ENCODE data around the gene CFTR.

CFTR gene

DNA sequence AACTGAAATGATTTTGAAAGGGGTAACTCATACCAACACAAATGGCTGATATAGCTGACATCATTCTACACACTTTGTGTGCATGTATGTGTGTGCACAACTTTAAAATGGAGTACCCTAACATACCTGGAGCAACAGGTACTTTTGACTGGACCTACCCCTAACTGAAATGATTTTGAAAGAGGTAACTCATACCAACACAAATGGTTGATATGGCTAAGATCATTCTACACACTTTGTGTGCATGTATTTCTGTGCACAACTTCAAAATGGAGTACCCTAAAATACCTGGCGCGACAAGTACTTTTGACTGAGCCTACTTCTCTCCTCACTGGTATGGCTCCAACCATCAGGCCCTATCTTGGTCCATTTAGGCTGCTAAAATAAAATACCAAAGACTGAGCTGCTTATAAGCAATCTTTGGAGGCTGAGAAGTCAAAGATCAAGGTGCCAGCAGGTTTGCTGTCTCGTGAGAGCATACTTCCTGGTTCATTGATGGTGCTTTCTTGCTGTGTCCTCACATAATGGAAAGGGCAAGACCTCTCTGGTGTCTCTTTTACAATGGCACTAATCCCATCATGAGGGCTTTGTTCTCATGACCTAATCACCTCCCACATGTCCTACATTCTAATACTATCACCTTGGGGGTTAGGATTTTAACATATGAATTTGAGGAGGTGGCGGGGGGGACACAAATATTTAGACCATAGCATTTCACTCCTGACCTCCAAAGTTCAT is 173.3 kb downstream of the CFTR start:
- DNase-seq (ENCODE audit: low spot score): no peak

DNA sequence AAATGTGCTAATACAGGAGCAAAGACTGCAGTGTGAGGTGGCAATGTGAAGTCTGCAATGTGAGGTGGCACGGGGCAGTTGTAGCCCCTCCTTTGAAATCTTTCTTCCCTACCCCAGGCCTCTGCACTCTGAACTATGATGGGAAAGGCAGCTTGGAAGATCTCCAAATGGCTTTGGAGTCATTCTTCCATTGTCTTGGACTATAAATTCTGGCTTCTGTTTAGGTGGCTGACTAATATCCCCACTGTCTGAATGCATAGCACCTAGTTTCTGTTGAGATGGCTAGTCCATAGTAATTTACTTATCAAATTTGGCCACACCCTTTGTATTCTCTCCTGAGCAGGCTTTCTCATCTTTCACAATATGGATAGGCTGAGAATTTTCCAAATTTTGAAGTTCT is 175.0 kb downstream of the CFTR start:
- no peak for DNase-seq (ENCODE audit: low spot score)

DNA sequence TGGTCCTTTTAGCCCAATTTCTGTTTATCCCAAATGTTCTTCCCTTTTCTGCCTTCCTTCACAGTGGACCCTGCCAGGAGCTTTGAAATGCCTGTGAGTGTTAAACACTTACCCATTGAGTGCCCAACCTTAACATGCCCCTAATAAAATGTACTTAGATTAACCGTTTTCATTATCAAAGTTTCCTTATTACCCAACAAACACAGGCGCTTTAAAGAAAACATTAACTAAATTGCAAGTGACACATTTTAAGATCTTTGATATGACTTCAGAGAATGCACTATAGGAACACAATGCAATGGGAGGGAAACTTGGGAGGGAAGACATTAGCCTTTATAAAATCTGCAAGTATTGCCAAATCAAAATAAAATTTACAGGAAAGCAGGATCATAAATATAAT is 177.0 kb downstream of the CFTR start:
- no peak for DNase-seq (ENCODE audit: low spot score)

DNA sequence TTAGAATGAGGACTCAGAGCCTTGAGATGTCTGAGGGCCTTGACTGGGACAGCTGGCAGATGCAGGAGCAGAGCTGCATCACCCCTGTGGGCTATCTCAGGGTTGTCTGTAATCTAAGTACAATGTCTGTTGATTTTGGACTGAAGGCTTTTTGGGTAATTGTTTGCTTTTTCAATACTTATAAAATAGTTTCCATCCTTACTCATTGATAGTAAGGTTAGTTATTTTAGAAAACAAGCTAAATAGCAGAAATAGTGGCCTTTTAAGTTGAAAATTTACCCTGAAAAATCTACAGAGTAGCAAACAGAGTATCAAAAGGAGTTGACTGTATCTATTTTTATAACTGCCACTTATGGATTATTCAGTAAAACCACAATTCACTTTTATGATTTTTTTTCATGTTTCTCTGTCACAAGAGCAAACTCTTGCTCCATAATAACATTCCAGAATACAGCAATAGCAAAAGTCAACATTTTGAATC is 179.7 kb downstream of the CFTR start:
- DNase-seq (ENCODE audit: low spot score): no peak

DNA sequence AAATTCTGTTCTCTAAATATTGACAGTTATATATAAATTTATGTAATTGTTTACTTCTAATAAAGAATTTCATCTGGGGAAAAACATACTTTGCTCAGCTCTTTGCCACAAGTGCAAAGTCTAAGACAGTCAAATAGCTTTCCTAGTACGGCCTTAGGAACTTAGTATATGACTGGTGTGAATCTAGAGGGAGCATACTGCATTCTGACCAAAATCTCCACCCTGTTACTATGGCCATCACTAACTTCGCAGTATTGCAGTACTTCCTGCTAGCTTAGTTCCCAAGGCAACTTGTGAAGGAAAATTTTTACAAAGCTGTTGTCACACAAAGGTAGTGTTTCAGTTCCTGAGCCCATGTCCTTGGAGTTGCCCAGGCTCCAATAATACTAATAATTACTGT is 181.5 kb downstream of the CFTR start:
- DNase-seq (ENCODE audit: low spot score): no peak

DNA sequence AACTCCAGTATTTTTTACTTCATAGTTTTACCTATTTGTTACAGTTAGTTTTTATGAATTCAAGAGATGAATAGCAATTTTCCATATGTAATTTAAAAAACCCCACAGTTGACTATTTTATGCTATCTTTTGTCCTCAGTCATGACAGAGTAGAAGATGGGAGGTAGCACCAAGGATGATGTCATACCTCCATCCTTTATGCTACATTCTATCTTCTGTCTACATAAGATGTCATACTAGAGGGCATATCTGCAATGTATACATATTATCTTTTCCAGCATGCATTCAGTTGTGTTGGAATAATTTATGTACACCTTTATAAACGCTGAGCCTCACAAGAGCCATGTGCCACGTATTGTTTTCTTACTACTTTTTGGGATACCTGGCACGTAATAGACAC is 184.2 kb downstream of the CFTR start:
- no peak for DNase-seq (ENCODE audit: low spot score)

DNA sequence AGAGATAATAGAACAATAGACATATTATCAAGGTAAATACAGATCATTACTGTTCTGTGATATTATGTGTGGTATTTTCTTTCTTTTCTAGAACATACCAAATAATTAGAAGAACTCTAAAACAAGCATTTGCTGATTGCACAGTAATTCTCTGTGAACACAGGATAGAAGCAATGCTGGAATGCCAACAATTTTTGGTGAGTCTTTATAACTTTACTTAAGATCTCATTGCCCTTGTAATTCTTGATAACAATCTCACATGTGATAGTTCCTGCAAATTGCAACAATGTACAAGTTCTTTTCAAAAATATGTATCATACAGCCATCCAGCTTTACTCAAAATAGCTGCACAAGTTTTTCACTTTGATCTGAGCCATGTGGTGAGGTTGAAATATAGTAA is 185.5 kb downstream of the CFTR start:
- no peak for DNase-seq (ENCODE audit: low spot score)

DNA sequence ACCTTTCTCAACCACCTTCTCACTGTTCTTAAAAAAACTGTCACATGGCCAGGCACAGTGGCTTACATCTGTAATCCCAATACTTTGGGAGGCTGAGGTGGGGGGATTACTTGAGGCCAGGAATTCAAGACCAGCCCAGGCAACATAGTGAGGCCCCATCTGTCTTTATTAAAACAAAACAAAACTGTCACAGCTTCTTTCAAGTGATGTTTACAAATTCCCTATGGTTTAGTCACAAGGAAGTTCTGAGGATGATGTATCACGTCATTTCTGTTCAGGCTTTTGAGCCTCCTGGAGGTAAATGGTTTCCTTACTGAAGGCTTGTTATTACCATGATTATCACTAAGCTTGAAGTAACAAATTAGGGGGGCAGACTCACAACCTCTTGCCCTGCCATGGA is 186.2 kb downstream of the CFTR start:
- no peak for DNase-seq (ENCODE audit: low spot score)

DNA sequence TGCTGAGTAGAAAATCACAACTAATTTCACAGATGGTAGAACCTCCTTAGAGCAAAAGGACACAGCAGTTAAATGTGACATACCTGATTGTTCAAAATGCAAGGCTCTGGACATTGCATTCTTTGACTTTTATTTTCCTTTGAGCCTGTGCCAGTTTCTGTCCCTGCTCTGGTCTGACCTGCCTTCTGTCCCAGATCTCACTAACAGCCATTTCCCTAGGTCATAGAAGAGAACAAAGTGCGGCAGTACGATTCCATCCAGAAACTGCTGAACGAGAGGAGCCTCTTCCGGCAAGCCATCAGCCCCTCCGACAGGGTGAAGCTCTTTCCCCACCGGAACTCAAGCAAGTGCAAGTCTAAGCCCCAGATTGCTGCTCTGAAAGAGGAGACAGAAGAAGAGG is 186.9 kb downstream of the CFTR start:
- DNase-seq (ENCODE audit: low spot score): no peak

DNA sequence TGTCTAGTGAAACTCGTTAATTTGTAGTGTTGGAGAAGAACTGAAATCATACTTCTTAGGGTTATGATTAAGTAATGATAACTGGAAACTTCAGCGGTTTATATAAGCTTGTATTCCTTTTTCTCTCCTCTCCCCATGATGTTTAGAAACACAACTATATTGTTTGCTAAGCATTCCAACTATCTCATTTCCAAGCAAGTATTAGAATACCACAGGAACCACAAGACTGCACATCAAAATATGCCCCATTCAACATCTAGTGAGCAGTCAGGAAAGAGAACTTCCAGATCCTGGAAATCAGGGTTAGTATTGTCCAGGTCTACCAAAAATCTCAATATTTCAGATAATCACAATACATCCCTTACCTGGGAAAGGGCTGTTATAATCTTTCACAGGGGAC is 187.6 kb downstream of the CFTR start:
- DNase-seq (ENCODE audit: low spot score): no peak

DNA sequence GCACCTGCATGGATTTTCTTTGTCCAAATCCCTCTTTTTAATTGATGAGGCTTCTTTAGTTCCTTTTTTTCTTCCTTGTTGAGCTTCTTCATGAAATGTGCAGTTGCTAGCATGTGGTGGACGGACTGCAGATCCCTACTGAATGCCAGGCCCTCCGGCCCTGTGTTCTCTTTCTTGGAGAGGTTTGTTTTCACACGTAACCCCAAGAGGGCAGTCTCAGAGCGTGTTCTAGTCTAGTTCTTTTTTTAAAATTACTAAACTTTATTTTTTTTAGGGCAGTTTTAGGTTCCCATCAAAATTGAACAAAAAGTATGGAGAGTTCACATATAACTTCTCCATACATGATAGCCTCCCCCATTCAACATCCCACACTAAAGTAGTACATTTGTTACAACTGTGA is 190.0 kb downstream of the CFTR start:
- no peak for DNase-seq (ENCODE audit: low spot score)

DNA sequence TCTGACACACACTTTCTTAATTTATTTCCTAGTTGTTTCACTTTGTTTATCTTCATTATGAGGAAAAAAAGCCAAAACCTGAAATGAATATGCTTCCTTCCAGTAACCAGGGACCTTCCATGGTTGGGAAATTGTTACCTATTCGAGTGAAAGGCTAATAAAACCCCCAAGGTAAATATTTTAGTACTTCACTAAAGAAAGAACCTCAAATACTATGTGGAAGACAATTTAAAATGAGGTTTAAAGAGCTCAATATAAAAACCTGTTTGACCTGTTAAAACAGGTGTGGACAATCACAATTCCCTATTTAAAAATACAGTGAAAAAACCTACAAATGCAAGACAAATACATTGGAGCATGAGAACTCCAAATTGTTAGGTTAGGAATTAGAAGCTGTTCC is 192.6 kb downstream of the CFTR start:
- no peak for DNase-seq (ENCODE audit: low spot score)

DNA sequence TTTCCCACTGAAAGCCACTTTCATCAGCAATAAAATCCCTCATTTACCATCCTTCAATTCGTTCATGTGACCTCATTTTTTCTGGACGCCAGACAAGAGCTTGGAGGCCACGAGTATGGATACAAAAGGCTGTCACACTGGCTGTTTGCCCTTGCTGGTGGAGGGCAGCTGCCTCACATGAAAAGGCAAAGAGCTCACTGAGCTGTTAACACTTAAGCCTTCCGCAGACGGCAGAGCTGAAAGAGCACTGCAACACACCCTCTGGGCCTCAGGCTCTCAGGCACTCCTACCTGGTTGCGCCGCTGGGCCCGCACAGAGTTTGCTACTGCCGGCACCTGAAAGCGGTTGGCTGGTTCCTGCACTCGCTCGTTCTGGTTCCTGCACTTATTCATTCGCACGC is 193.5 kb downstream of the CFTR start:
- DNase-seq (ENCODE audit: low spot score): peak; percentile 69

DNA sequence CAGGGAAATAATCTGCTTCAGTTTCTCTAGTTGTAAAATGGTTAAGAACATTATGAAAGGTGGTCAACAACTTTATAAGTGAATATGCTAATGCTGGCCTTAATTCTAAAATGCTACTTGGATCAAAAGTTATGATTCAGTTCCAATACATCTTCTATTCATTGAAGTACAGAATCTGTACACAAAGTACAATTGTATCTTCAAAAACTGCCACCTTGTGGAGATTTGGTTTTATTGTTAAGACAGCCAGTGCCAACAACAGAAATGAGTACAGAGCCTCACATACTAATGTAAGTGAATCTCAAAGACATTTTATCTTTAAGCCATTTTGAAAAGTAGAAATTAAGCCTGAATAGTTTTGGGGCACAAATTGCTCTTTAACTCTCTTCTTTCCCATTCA is 194.0 kb downstream of the CFTR start:
- DNase-seq (ENCODE audit: low spot score): no peak

DNA sequence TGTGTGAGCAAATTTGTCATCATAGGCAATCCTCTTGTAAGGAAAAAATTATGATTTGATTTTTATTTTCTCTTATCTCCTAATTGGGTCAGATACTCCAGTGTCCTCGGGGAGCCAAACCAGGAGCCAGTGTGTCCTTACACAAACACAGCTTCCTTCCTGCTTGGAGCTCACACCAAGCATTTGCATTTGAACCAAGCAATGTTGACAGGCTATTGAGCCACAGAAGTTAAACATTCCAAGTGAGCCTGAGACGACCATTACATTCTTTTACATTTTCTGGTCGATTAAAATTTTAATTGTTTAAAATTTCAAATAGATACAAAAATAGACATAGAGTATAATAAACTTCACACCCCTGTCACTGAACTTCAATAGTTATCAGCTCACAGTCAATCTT is 194.8 kb downstream of the CFTR start:
- no peak for DNase-seq (ENCODE audit: low spot score)

DNA sequence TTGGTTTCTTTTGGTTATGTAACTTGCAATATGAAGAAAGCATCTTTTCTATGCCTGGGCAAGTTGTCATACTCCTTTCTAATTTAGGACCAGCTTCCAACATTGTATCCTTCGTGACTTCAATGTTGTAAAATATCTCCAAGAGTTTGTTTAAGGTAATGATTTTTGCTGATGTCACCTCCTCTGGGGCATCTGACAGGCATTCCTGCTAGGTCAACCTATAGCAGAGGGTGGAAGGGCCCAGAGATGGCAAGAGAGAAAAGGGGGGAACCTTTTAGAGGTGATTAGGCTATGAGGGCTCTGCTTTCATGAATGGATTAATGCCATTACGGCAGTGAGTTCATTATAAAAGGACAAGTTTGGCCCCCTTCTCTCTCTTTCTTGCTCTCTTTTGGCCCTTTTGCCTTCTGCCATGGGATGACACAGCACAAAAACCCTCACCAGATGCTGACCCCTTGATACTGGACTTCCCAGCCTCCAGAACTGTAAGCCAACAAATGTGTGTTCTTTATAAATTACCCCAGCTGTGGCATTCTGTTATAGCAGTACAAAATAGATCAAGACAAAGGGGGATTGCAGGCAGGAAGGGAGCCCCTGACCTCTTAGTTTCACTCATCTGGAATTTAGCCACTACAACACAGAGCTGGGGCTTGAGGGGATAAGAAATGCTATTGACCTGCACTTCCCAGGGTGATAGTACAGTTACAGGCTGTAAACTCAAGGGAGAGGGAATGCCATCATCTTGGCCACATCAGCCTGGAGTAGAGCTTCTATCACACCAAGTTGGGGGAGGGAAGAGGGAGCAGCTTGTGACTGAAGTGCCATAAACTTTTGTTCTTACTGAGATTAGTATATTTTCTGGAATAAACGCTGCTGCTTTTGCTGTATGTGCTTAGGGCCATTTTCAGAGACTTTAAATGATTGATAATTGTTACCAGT is 195.9 kb downstream of the CFTR start:
- DNase-seq (ENCODE audit: low spot score): no peak

DNA sequence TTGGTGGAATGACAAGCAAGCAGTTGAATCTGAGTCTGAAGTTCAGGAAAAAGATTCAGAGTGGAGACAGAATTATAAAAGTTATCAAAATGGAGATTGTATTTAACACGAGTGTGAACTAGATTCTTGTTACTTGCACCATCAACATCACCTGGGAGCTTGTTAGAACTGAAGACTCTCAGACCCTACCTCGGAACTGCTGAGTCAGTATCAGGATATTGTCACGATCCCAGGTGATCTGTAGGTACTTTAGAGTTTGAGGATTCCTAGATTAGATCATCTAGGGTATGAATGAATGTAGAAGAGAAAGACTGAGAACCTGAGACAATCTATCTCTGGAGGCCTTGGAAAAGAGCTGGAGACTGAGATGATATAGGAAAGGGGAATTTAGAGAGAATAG is 199.3 kb downstream of the CFTR start:
- DNase-seq (ENCODE audit: low spot score): no peak

DNA sequence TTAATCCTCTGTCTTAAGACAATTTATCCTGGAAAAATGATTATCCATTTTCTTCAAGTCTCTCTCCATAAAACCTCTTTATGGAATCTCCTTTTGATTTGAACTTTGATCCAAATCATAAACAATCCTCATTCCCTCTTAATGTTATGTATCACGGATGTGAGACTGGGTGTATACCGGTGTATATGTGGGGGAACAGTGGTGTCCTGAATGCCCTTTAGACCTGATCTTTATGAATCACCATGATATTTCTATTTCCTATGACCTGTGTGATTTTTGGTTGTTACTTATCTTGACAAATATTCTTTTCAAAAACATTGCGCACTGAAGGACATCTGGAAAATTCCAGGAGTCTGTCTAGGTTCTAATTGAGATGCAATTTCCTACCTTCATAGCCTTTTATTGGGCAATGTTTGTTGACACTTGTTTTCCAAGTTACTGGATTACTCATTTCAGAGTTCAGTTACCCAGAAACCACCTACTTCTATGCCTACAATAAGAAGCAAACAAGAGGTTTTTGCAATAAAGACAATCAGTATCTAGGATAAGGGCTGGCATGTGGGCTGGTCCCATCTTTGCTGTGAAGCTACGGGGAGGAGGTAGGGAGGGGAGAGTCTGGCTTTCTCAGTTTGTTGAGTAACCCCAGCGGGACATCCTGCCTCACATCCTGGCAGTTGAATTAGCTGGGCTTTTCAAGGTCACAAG is 203.0 kb downstream of the CFTR start:
- DNase-seq (ENCODE audit: low spot score): no peak

DNA sequence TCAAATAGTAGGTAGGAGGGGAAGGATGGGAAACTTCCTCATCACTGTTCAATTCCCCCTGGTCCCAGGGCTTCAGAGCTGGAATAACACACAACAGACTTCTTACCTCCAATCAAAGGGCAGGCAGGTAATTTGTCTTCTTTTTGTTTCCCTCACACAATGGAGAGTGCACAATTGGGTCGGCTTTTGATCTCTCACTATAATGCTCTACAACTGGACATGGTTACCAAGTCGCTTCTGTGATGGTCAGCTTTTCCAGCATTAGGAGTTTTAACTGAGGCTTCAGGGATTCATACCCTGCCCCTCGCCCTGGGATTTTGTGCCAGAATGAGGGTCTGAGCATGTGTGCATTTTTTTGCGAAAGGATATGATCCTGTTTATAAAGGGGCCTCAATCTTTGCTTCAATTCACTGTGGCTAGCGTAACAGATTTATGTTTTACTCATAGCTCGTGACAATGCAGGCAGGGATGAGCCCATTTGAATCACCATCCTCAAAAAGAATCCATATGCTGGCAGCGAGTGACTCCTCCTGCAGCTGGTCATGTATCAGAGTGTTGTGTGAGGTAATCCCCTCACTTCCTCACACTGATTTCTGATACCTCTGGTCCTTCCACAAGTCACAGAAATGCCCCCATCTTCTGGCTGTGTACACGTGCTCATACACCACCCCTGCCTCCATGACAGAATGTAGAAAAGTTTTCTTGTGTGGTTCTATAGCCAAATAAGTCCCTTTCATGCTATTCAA is 203.8 kb downstream of the CFTR start:
- DNase-seq (ENCODE audit: low spot score): no peak

DNA sequence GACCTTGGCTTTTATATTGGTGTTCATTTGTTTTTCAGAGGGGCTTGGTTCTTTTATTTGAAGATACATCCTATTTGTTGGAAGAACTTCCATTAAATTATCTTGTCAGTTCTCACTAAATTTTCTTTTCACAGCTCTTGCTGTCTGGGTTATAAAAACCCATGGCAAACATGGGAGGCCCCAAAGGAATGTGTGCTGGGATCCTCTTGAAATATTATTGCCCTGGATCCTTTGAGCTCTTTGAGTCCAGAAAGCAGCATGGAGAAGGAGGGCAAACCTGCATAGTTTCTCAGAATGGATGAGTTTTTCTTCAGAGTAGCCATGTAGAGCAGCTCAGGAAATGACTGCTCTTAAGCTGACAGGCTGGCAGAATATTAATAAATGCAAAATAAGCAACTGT is 206.0 kb downstream of the CFTR start:
- DNase-seq (ENCODE audit: low spot score): no peak

DNA sequence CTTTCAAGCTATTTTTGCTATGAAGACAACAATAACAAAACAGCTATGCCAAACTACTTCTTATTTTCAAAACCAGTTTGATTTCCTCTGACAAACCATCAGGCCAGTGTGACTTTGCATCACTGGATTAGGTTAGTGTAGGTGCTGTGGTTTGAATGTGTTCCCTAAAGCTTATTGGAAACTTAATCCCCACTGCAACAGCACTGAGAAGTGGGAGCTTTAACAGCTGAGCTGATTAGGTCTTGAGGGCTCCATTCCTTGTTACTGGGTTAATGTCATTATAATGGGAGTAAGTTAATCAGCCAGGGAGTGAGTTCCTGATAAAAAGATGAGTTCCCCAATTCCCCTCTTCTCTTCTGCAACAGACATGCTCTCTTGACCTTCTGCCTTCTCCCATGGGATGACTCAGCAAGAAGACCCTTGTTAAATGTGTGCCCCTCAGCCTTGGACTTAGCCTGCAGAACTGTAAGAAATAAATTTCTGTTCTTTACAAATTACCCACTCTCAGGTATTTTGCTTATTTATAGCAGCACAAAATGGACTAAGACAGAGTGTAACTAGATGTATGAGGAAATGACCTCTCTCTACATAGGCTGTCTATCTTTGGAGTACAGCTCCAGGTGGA is 206.6 kb downstream of the CFTR start:
- no peak for DNase-seq (ENCODE audit: low spot score)

DNA sequence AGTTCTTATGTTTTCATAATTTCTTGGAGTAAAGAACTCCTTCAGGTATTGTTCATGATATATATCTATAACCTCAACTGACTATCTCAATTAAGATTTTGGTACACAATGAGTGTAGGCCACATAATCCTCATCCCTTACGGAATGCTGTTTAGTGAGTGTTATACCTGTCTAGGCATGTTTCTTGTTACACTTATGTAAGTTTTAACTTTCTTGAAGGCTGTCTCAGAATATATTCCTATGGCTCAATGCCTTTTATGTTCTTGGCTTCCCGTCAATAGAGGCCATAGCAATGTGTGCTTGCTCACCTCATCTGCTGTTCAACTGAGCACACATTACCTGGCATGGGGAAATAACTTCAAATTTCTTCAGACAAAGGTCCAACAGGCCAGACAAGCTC is 208.3 kb downstream of the CFTR start:
- no peak for DNase-seq (ENCODE audit: low spot score)

All from ecto neural progenitor cell (in vitro differentiated cells).